ENCODE measurements around the gene KDM5B.

The KDM5B gene

DNA sequence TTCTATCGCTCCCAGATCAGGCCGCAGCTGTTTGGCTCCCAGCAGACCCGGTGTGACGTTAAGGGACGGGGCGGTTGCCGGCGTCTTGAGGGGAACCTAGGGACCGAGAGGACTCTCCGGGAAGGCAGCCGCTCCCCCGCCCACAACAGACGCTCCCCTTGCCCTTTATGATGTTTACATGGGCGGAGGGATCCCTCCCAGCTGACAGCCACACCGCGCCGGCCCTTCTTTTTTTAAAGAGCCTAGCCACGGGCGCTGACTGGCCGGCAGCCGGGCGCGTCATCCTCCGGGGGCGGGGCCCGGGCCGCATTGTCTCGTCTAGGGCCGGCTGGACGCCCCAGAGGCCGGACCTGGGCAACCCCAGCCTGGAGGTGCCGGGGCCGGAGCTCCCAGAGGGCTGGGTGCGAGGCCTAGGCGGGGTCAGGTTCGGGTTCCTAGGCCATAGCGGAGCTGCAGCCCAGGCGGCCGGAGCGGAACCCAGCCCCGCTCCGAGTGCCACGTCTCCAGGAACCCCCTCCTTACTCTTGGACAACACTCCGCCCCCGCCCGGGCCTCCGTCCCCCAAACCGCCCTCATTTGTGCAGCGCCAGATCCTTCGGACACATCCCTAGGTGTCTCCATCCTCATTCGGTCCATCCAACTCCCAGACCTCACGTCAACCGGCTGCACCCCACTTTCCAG lies 2.5 kb upstream of the KDM5B start, which contains the start of gene PCAT6 (continued):
- TF ChIP-seq WT1 (tag by site-specific recombination; IDR thresholded peaks at IDR 0.05): peak; percentile 77
- TF ChIP-seq ZNF626 (tag by site-specific recombination; IDR thresholded peaks at IDR 0.05): no peak
- TF ChIP-seq, protein P1, sequence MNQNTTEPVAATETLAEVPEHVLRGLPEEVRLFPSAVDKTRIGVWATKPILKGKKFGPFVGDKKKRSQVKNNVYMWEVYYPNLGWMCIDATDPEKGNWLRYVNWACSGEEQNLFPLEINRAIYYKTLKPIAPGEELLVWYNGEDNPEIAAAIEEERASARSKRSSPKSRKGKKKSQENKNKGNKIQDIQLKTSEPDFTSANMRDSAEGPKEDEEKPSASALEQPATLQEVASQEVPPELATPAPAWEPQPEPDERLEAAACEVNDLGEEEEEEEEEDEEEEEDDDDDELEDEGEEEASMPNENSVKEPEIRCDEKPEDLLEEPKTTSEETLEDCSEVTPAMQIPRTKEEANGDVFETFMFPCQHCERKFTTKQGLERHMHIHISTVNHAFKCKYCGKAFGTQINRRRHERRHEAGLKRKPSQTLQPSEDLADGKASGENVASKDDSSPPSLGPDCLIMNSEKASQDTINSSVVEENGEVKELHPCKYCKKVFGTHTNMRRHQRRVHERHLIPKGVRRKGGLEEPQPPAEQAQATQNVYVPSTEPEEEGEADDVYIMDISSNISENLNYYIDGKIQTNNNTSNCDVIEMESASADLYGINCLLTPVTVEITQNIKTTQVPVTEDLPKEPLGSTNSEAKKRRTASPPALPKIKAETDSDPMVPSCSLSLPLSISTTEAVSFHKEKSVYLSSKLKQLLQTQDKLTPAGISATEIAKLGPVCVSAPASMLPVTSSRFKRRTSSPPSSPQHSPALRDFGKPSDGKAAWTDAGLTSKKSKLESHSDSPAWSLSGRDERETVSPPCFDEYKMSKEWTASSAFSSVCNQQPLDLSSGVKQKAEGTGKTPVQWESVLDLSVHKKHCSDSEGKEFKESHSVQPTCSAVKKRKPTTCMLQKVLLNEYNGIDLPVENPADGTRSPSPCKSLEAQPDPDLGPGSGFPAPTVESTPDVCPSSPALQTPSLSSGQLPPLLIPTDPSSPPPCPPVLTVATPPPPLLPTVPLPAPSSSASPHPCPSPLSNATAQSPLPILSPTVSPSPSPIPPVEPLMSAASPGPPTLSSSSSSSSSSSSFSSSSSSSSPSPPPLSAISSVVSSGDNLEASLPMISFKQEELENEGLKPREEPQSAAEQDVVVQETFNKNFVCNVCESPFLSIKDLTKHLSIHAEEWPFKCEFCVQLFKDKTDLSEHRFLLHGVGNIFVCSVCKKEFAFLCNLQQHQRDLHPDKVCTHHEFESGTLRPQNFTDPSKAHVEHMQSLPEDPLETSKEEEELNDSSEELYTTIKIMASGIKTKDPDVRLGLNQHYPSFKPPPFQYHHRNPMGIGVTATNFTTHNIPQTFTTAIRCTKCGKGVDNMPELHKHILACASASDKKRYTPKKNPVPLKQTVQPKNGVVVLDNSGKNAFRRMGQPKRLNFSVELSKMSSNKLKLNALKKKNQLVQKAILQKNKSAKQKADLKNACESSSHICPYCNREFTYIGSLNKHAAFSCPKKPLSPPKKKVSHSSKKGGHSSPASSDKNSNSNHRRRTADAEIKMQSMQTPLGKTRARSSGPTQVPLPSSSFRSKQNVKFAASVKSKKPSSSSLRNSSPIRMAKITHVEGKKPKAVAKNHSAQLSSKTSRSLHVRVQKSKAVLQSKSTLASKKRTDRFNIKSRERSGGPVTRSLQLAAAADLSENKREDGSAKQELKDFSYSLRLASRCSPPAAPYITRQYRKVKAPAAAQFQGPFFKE (tag by site-specific recombination; IDR thresholded peaks at IDR 0.05; ENCODE audit: borderline replicate concordance): no peak
- TF ChIP-seq, protein P2, sequence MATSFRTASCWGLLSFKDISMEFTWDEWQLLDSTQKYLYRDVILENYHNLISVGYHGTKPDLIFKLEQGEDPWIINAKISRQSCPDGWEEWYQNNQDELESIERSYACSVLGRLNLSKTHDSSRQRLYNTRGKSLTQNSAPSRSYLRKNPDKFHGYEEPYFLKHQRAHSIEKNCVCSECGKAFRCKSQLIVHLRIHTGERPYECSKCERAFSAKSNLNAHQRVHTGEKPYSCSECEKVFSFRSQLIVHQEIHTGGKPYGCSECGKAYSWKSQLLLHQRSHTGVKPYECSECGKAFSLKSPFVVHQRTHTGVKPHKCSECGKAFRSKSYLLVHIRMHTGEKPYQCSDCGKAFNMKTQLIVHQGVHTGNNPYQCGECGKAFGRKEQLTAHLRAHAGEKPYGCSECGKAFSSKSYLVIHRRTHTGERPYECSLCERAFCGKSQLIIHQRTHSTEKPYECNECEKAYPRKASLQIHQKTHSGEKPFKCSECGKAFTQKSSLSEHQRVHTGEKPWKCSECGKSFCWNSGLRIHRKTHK (tag by site-specific recombination; IDR thresholded peaks at IDR 0.05): no peak
- TF ChIP-seq ZNF391 (tag by site-specific recombination; IDR thresholded peaks at IDR 0.05; ENCODE audit: borderline replicate concordance, low read depth): peak; percentile 58; the same call in 1 of the 2 replicates
- TF ChIP-seq, protein P3, sequence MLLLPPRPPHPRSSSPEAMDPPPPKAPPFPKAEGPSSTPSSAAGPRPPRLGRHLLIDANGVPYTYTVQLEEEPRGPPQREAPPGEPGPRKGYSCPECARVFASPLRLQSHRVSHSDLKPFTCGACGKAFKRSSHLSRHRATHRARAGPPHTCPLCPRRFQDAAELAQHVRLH (tag by site-specific recombination; IDR thresholded peaks at IDR 0.05): peak; percentile 51; the same call in 1 of the 2 replicates
- peak; percentile 89 for TF ChIP-seq KLF9 (tag by site-specific recombination; IDR thresholded peaks at IDR 0.05; ENCODE audit: low read depth)
- TF ChIP-seq ZFP41 (tag by site-specific recombination; IDR thresholded peaks at IDR 0.05; ENCODE audit: borderline replicate concordance): no peak
- 0 out of 2 replicates have a peak, but pooled peaks have one; percentile 35 for TF ChIP-seq ZNF324 (tag by site-specific recombination; IDR thresholded peaks at IDR 0.05)
- TF ChIP-seq ZNF354C (tag by site-specific recombination; IDR thresholded peaks at IDR 0.05; ENCODE audit: borderline replicate concordance, low read depth): no peak
- no peak for TF ChIP-seq GLI4 (tag by site-specific recombination; IDR thresholded peaks at IDR 0.05)
- TF ChIP-seq ZNF561 (tag by site-specific recombination; IDR thresholded peaks at IDR 0.05; ENCODE audit: borderline replicate concordance): peak; percentile 79; the same call in 1 of the 2 replicates
- TF ChIP-seq, protein P4, sequence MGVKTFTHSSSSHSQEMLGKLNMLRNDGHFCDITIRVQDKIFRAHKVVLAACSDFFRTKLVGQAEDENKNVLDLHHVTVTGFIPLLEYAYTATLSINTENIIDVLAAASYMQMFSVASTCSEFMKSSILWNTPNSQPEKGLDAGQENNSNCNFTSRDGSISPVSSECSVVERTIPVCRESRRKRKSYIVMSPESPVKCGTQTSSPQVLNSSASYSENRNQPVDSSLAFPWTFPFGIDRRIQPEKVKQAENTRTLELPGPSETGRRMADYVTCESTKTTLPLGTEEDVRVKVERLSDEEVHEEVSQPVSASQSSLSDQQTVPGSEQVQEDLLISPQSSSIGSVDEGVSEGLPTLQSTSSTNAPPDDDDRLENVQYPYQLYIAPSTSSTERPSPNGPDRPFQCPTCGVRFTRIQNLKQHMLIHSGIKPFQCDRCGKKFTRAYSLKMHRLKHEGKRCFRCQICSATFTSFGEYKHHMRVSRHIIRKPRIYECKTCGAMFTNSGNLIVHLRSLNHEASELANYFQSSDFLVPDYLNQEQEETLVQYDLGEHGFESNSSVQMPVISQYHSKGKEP (tag by site-specific recombination; IDR thresholded peaks at IDR 0.05): peak; percentile 56; the same call in 1 of the 2 replicates
- peak; percentile 96 for TF ChIP-seq ZNF660 (tag by site-specific recombination; IDR thresholded peaks at IDR 0.05)
- no peak for TF ChIP-seq ZNF791 (tag by site-specific recombination; IDR thresholded peaks at IDR 0.05)
- no peak for TF ChIP-seq ZNF174 (tag by site-specific recombination; IDR thresholded peaks at IDR 0.05)
- no peak for TF ChIP-seq ZNF670 (tag by site-specific recombination; IDR thresholded peaks at IDR 0.05; ENCODE audit: low read depth)
- TF ChIP-seq, protein P5, sequence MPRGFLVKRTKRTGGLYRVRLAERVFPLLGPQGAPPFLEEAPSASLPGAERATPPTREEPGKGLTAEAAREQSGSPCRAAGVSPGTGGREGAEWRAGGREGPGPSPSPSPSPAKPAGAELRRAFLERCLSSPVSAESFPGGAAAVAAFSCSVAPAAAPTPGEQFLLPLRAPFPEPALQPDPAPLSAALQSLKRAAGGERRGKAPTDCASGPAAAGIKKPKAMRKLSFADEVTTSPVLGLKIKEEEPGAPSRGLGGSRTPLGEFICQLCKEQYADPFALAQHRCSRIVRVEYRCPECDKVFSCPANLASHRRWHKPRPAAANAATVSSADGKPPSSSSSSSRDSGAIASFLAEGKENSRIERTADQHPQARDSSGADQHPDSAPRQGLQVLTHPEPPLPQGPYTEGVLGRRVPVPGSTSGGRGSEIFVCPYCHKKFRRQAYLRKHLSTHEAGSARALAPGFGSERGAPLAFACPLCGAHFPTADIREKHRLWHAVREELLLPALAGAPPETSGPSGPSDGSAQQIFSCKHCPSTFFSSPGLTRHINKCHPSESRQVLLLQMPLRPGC (tag by site-specific recombination; IDR thresholded peaks at IDR 0.05): peak; percentile 32; the same call in 1 of the 2 replicates
- TF ChIP-seq, protein P6, sequence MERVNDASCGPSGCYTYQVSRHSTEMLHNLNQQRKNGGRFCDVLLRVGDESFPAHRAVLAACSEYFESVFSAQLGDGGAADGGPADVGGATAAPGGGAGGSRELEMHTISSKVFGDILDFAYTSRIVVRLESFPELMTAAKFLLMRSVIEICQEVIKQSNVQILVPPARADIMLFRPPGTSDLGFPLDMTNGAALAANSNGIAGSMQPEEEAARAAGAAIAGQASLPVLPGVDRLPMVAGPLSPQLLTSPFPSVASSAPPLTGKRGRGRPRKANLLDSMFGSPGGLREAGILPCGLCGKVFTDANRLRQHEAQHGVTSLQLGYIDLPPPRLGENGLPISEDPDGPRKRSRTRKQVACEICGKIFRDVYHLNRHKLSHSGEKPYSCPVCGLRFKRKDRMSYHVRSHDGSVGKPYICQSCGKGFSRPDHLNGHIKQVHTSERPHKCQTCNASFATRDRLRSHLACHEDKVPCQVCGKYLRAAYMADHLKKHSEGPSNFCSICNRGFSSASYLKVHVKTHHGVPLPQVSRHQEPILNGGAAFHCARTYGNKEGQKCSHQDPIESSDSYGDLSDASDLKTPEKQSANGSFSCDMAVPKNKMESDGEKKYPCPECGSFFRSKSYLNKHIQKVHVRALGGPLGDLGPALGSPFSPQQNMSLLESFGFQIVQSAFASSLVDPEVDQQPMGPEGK (tag by site-specific recombination; IDR thresholded peaks at IDR 0.05): peak; percentile 78; the same call in 1 of the 2 replicates
- no peak for TF ChIP-seq ZNF560 (tag by site-specific recombination; IDR thresholded peaks at IDR 0.05; ENCODE audit: borderline replicate concordance)
- no peak for TF ChIP-seq ZNF548 (tag by site-specific recombination; IDR thresholded peaks at IDR 0.05)
- TF ChIP-seq ZEB2 (tag by site-specific recombination; IDR thresholded peaks at IDR 0.05): peak; percentile 83
- TF ChIP-seq, protein P7, sequence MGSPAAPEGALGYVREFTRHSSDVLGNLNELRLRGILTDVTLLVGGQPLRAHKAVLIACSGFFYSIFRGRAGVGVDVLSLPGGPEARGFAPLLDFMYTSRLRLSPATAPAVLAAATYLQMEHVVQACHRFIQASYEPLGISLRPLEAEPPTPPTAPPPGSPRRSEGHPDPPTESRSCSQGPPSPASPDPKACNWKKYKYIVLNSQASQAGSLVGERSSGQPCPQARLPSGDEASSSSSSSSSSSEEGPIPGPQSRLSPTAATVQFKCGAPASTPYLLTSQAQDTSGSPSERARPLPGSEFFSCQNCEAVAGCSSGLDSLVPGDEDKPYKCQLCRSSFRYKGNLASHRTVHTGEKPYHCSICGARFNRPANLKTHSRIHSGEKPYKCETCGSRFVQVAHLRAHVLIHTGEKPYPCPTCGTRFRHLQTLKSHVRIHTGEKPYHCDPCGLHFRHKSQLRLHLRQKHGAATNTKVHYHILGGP (tag by site-specific recombination; IDR thresholded peaks at IDR 0.05): no peak

All from HEK293 (cell line).